PC-9 (cell line): ENCODE measurements around the gene CBX5. TPM values are rescaled to one million over a fixed set of nuclear protein-coding genes. Genes with fewer than 3 reads are reported as not detected.

Source experiments
- BruUV-seq: library from RNA; stranded (reverse); fragments of 400-500 nt; replicated peaks from 2 replicates; lab custom pipeline; 2021; lab: Mats Ljungman, UMichigan
- CTCF ChIA-PET: fragments of 300-600 bp; sonication (Branson Sonifier 250); formaldehyde crosslinking; loops from one replicate; lab custom pipeline; 2022; ENCODE audit warnings: antibody characterized with exemption; lab: Charles Lee
- POLR2A ChIA-PET: fragments of 300-600 bp; sonication (Branson Sonifier 250); formaldehyde crosslinking; loops from one replicate; lab custom pipeline; 2022; ENCODE audit warnings: antibody characterized with exemption; ENCODE audit not compliant: unreplicated experiment; lab: Charles Lee
- DNase-seq, 2 experiments: peaks; one replicate each; pipeline versions ENCODE4 v3.0.0 to v3.0.0-alpha.2; 2015 to 2022; ENCODE audit warnings: mixed read lengths in 1 of 2
- H2AFZ ChIP-seq: fragments of 200-600 bp; sonication (generic); 2 replicates; pipeline ENCODE4 v1.8.1; 2017; ENCODE audit warnings: antibody characterized with exemption
- H3F3A ChIP-seq: fragments of 200-600 bp; sonication (generic); 2 replicates; pipeline ENCODE4 v1.8.1; 2017; ENCODE audit warnings: antibody characterized with exemption, mild to moderate bottlenecking, low read depth; ENCODE audit not compliant: insufficient read depth
- H3K27ac ChIP-seq: fragments of 200-600 bp; sonication (generic); 2 replicates; pipeline ENCODE4 v1.6.1; 2016; ENCODE audit warnings: mixed run types
- H3K27me3 ChIP-seq: fragments of 200-600 bp; sonication (generic); 2 replicates; pipeline ENCODE4 v1.6.1; 2016; ENCODE audit warnings: low read depth, mixed run types; ENCODE audit not compliant: insufficient read depth
- H3K36me3 ChIP-seq: fragments of 200-600 bp; sonication (generic); 2 replicates; pipeline ENCODE4 v1.6.1; 2016; ENCODE audit warnings: low read depth, mixed run types
- H3K4me1 ChIP-seq: fragments of 200-600 bp; sonication (generic); replicated peaks from 2 replicates; pipeline ENCODE4 v1.6.1; 2016; ENCODE audit warnings: mixed run types; ENCODE audit not compliant: insufficient read depth
- H3K4me2 ChIP-seq: fragments of 200-600 bp; sonication (generic); 2 replicates; pipeline ENCODE4 v1.6.1; 2017; ENCODE audit warnings: mixed run types
- H3K4me3 ChIP-seq: fragments of 200-600 bp; sonication (generic); 2 replicates; pipeline ENCODE4 v1.6.1; 2016; ENCODE audit warnings: mixed run types
- H3K79me2 ChIP-seq: fragments of 200-600 bp; sonication (generic); 2 replicates; pipeline ENCODE4 v1.6.1; 2017; ENCODE audit warnings: low read depth, mixed run types
- H3K9me2 ChIP-seq: fragments of 200-600 bp; sonication (generic); 2 replicates; pipeline ENCODE4 v1.8.1; 2017; ENCODE audit warnings: mild to moderate bottlenecking; ENCODE audit not compliant: insufficient read depth
- H3K9me3 ChIP-seq: fragments of 200-600 bp; sonication (generic); 2 replicates; pipeline ENCODE4 v1.8.1; 2016; ENCODE audit warnings: low read depth; ENCODE audit not compliant: insufficient read depth
- H4K20me1 ChIP-seq: fragments of 200-600 bp; sonication (generic); 2 replicates; pipeline ENCODE4 v1.8.1; 2017; ENCODE audit not compliant: insufficient read depth
- EZH2 ChIP-seq: fragments of 200-600 bp; sonication (generic); IDR thresholded peaks from 2 replicates; pipeline ENCODE4 v1.8.0; 2017; ENCODE audit warnings: antibody characterized with exemption, low read depth
- intact Hi-C: fragments of 100-400 bp; cut with micrococcal nuclease; formaldehyde crosslinking; loops from one replicate; pipeline ENCODE4 v1.10.0; 2022; ENCODE audit not compliant: unreplicated experiment
- total RNA-seq: library from RNA; stranded (reverse); gene quantifications from 2 replicates; pipeline ENCODE4 v1.2.3, GENCODE V29; 2021
- TF ChIP-seq, protein P1 (sequence below): fragments of 200-600 bp; sonication (generic); conservative IDR thresholded peaks from 2 replicates; pipeline ENCODE4 v1.6.1; 2017; ENCODE audit warnings: mixed run types, antibody characterized with exemption, mild to moderate bottlenecking, moderate library complexity

CBX5 gene
- total RNA-seq, 1 experiment from 2014 or later = 154 TPM

DNA sequence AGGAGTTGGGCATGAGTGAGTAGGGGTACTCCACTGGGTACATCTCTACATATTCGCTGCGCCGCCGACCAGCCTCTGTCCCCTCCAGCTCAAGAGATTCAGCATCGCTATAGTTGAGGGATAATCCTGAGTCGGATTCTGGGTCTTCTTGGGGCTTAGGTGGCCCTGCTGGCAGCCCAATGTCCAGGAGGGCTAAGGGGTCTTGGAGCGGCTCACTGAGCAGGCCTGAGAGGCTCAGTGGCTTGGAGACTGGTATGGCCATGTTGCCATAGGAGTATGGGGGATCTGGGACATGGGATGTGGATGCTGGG lies 13.0 kb upstream of the CBX5 start:
- TF ChIP-seq EZH2 = no peak
- TF ChIP-seq, protein P1, sequence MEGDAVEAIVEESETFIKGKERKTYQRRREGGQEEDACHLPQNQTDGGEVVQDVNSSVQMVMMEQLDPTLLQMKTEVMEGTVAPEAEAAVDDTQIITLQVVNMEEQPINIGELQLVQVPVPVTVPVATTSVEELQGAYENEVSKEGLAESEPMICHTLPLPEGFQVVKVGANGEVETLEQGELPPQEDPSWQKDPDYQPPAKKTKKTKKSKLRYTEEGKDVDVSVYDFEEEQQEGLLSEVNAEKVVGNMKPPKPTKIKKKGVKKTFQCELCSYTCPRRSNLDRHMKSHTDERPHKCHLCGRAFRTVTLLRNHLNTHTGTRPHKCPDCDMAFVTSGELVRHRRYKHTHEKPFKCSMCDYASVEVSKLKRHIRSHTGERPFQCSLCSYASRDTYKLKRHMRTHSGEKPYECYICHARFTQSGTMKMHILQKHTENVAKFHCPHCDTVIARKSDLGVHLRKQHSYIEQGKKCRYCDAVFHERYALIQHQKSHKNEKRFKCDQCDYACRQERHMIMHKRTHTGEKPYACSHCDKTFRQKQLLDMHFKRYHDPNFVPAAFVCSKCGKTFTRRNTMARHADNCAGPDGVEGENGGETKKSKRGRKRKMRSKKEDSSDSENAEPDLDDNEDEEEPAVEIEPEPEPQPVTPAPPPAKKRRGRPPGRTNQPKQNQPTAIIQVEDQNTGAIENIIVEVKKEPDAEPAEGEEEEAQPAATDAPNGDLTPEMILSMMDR = no peak
- Histone ChIP-seq H3K27ac (no peak overlapping the region), H3K4me1 (no peaks in the 10 kb centered on the region), H4K20me1 (peaks cover 1% of the 10 kb centered on the region; the same call in 1 of the 2 replicates), H3K4me3 (no peak overlapping the region), H3K36me3 (no peaks in the 10 kb centered on the region; the same call in 1 of the 2 replicates), H3K9me3 (no peaks in the 10 kb centered on the region), H2AFZ (no peak overlapping the region), H3K79me2 (no peaks in the 10 kb centered on the region), H3K4me2 (no peak overlapping the region), H3K9me2 (no peaks in the 10 kb centered on the region), H3K27me3 (no peaks in the 10 kb centered on the region), H3F3A (peaks cover 34% of the 10 kb centered on the region)
- intact Hi-C loops = no loop called here
- no peak for DNase-seq
- ChIA-PET POLR2A (interaction anchor here (0.6 kb wide), 1 partner anchor 9 kb away, joined by 5 read pairs; no protein-coding TSS in a partner anchor), CTCF (interaction anchor here (2.0 kb wide), 1 partner anchor 32 kb away, joined by 8 read pairs; the partner anchor contains the start of gene COPZ1)
- no TSS peak for BruUV-seq

DNA sequence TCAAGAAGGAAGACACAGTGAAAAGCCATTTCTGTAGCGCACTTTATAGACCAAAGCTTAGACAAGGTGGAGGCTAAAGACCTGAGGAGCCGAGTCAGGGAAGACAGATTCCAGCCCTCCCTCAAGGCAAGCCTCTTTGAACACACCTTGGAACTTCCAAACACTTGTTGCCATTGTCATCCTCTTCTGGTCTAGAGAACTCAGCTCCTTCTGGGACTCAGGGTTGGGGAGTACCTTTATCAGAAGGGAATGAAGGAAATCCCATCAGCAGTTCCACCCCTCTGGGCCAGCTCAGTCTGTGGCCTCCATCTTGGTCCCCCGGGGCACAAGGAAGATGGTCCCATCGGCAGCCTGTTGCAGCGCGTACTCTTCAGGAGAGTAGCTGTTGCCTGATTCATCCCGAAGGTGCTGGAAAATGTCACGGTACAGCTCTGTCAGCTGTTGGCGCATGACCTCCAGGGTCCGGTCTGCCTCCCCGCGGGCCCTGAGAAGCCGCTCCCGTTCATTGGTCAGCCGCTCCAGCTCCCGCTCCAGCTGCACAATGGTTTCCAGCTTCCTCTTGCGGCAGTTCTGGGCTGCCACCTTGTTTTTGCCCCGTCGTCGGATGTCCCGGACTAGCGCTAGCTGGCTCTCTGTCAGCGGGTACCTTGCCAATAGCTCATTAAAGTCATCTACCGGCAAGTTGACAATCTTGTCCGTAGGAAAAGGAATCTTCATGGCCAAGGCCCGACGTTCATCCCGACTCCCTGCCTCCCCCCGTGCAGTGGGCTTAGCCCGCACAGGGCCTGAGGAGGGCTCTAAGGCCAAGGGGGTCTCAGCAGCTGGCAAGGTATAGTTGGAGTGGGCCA lies 12.4 kb upstream of the CBX5 start:
- DNase-seq = no peak
- Histone ChIP-seq H3K27ac (no peak overlapping the region), H3K79me2 (no peaks in the 10 kb centered on the region), H3K4me3 (no peak overlapping the region), H3F3A (peaks cover 39% of the 10 kb centered on the region), H3K4me2 (no peak overlapping the region), H3K36me3 (peaks cover 5% of the 10 kb centered on the region), H4K20me1 (peaks cover 7% of the 10 kb centered on the region), H3K9me2 (no peaks in the 10 kb centered on the region), H3K27me3 (no peaks in the 10 kb centered on the region), H2AFZ (no peak overlapping the region), H3K9me3 (no peaks in the 10 kb centered on the region), H3K4me1 (no peaks in the 10 kb centered on the region)
- ChIA-PET CTCF (interaction anchor here (2.0 kb wide), 1 partner anchor 33 kb away, joined by 8 read pairs; the partner anchor contains the start of gene COPZ1), POLR2A (interaction anchor here (0.8 kb wide), 1 partner anchor 32 kb away, joined by 4 read pairs; the partner anchor contains the start of gene COPZ1)
- TF ChIP-seq, protein P1 = no peak
- no peak for TF ChIP-seq EZH2
- no TSS peak for BruUV-seq
- intact Hi-C loops = no loop called here

DNA sequence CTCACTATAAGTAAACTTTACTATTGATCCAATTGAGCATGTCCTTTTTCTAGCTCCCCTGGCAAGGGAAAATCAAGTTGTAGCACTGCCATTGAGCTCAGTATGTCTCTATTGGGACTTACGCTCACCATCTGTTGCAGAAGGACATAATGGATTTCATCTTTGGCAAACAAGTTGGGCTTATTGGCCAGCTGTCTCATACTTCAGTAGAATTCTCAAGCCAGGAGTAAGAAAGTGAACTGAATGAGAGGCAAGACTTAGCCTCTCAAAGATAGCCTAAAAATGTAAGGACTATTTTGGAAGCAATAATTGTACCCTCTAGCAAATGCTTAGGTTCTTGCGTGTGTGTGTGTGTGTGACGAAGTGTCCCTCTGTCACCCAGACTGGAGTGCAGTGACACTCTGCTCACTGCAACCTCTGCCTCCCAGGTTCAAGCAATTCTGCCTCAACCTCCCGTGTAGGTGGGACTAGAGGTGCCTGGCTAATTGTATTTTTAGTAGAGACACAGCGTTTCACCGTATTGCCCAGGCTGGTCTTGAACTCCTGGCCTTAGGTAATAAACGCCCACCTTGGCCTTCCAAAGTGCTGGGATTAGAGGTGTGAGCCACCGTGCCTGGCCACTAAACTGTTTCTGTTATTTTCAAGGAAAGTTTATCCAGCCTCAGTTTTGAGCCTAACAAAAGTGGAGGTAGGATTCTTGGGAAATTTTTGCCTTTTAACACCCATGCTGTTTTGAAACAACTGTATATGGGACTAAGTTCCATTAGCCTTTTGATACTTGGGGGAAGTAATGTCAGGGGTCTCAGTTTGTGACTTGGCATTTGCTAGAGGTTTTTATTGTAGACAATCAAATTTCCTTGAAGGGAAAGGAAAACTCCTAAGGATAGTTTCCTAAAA lies 7.6 kb upstream of the CBX5 start:
- peaks cover 48% of the 10 kb centered on the region for H3K36me3 ChIP-seq
- peaks cover 30% of the 10 kb centered on the region for H3K4me1 ChIP-seq
- H3K27ac ChIP-seq = peak overlapping the region; percentile 19
- H3K9me2 ChIP-seq = no peaks in the 10 kb centered on the region
- peaks cover 78% of the 10 kb centered on the region for H3F3A ChIP-seq
- H3K4me2 ChIP-seq = no peak overlapping the region
- TF ChIP-seq, protein P1 = no peak
- TF ChIP-seq EZH2 = no peak
- ChIA-PET POLR2A (interaction anchor here (0.7 to 0.8 kb wide), 2 partner anchors 16 to 37 kb away, joined by 5 to 10 read pairs; partner anchors contain the start of gene COPZ1), CTCF (interaction anchor here (1.5 kb wide), 1 partner anchor 37 kb away, joined by 5 read pairs; no protein-coding TSS in a partner anchor)
- no peaks in the 10 kb centered on the region for H3K27me3 ChIP-seq
- no TSS peak for BruUV-seq
- DNase-seq = no peak
- no peak overlapping the region for H2AFZ ChIP-seq
- no peaks in the 10 kb centered on the region for H3K9me3 ChIP-seq
- intact Hi-C loops = no loop called here
- no peak overlapping the region for H3K4me3 ChIP-seq
- H3K79me2 ChIP-seq = peaks cover 29% of the 10 kb centered on the region
- peaks cover 55% of the 10 kb centered on the region for H4K20me1 ChIP-seq
